Activated CD8-positive, alpha-beta memory T cell treated with anti-CD3 and anti-CD28 coated beads for 24 hours (primary cell): ENCODE results near the gene HSD3B7.

Source experiments
- DNase-seq: peaks from one replicate; pipeline ENCODE4 v3.0.0-alpha.2; 2020

HSD3B7 gene

GRCh38 chr16:30957456-30958174 lies 27.4 kb upstream of the HSD3B7 start, which contains the start of gene SETD1A:
Gene SETD1A (plus strand): TSS chr16:30957754. CDS start chr16:30958732, 978 bp downstream.
- DNase-seq = peak; percentile 99

GRCh38 chr16:30958175-30959079 lies 26.6 kb upstream of the HSD3B7 start:
- no peak for DNase-seq

- DNase-seq = no peak
Observed at GRCh38 chr16:30961384-30961783, 23.6 kb upstream of the HSD3B7 start.

- DNase-seq = no peak
Observed at GRCh38 chr16:30963925-30964511, 21.0 kb upstream of the HSD3B7 start.

GRCh38 chr16:30964574-30965226 lies 20.3 kb upstream of the HSD3B7 start:
- no peak for DNase-seq

GRCh38 chr16:30965436-30965835 lies 19.6 kb upstream of the HSD3B7 start:
- DNase-seq = no peak

GRCh38 chr16:30966033-30966619 lies 18.9 kb upstream of the HSD3B7 start:
- DNase-seq = no peak

GRCh38 chr16:30967795-30968194 lies 17.2 kb upstream of the HSD3B7 start:
- no peak for DNase-seq

GRCh38 chr16:30969246-30969842 lies 15.7 kb upstream of the HSD3B7 start:
- no peak for DNase-seq

GRCh38 chr16:30971298-30971697 lies 13.7 kb upstream of the HSD3B7 start:
- DNase-seq = no peak

- DNase-seq = no peak
Observed at GRCh38 chr16:30972872-30973271, 12.1 kb upstream of the HSD3B7 start.

GRCh38 chr16:30974348-30974747 lies 10.7 kb upstream of the HSD3B7 start:
- DNase-seq = no peak

GRCh38 chr16:30976486-30976885 lies 8.5 kb upstream of the HSD3B7 start:
- DNase-seq = no peak

GRCh38 chr16:30977502-30977901 lies 7.5 kb upstream of the HSD3B7 start:
- no peak for DNase-seq

GRCh38 chr16:30979170-30980022 lies 5.6 kb upstream of the HSD3B7 start:
- DNase-seq = no peak

GRCh38 chr16:30980023-30980371 lies 5.0 kb upstream of the HSD3B7 start:
- no peak for DNase-seq

- DNase-seq = no peak
Observed at GRCh38 chr16:30980434-30980833, 4.6 kb upstream of the HSD3B7 start.

GRCh38 chr16:30980959-30981358 lies 4.0 kb upstream of the HSD3B7 start:
- DNase-seq = no peak

GRCh38 chr16:30982548-30983288 lies 2.3 kb upstream of the HSD3B7 start:
- no peak for DNase-seq

- DNase-seq = no peak
Observed at GRCh38 chr16:30983289-30983889, 1.6 kb upstream of the HSD3B7 start.
